Measurements from ENCODE around the gene ZNF543. TPM values are rescaled to one million over a fixed set of nuclear protein-coding genes. Genes with fewer than 3 reads are reported as not detected.

Gene ZNF543
- total and polyA plus RNA-seq, 3 donors from 2014 or later: 4.7 to 12.3 (median 11.3) TPM

DNA sequence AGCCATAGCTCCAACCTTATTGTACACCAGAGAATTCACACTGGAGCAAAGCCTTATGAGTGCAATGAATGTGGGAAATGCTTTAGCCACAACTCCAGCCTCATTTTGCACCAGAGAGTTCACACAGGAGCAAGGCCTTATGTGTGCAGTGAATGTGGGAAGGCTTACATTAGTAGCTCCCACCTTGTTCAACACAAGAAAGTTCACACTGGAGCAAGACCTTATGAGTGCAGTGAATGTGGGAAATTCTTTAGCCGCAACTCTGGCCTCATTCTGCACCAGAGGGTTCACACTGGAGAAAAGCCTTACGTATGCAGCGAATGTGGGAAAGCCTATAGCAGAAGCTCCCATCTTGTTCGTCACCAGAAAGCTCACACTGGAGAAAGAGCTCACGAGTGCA, 37.1 kb downstream of the ZNF543 start:
- no peaks in the 10 kb centered on the region for H3K9me3 ChIP-seq
- TF ChIP-seq, protein P1, sequence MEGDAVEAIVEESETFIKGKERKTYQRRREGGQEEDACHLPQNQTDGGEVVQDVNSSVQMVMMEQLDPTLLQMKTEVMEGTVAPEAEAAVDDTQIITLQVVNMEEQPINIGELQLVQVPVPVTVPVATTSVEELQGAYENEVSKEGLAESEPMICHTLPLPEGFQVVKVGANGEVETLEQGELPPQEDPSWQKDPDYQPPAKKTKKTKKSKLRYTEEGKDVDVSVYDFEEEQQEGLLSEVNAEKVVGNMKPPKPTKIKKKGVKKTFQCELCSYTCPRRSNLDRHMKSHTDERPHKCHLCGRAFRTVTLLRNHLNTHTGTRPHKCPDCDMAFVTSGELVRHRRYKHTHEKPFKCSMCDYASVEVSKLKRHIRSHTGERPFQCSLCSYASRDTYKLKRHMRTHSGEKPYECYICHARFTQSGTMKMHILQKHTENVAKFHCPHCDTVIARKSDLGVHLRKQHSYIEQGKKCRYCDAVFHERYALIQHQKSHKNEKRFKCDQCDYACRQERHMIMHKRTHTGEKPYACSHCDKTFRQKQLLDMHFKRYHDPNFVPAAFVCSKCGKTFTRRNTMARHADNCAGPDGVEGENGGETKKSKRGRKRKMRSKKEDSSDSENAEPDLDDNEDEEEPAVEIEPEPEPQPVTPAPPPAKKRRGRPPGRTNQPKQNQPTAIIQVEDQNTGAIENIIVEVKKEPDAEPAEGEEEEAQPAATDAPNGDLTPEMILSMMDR (IDR thresholded peaks at IDR 0.05): no peak
- TF ChIP-seq POLR2A (IDR thresholded peaks at IDR 0.05): no peak

GRCh38 chr19:57359300-57359699, 39.0 kb downstream of the ZNF543 start:
- no peak overlapping the region for H3K27ac ChIP-seq
- intact Hi-C loops (cut with DNase I; ENCODE audit: low total_unique reads): no loop called here
- TF ChIP-seq, protein P1 (IDR thresholded peaks at IDR 0.05): no peak
- no peak for TF ChIP-seq POLR2A (IDR thresholded peaks at IDR 0.05)
- no peaks in the 10 kb centered on the region for H3K36me3 ChIP-seq (ENCODE audit: low read depth, missing control alignments)
- no peaks in the 10 kb centered on the region for H3K9me3 ChIP-seq
- no peak overlapping the region for H3K4me3 ChIP-seq
- DNase-seq: no peak
- H3K4me1 ChIP-seq: peaks cover 10% of the 10 kb centered on the region
- H3K27me3 ChIP-seq: no peaks in the 10 kb centered on the region

More for the DNA sequence above, 37.1 kb downstream of the ZNF543 start:
- peaks cover 7% of the 10 kb centered on the region for H3K4me1 ChIP-seq
- no peak overlapping the region for H3K27ac ChIP-seq
- H3K36me3 ChIP-seq (ENCODE audit: low read depth, missing control alignments): no peaks in the 10 kb centered on the region
- 93% methylated on average over 5 of the region's 5 CpGs for whole genome bisulfite sequencing, 2 donors
- no peak overlapping the region for H3K4me3 ChIP-seq
- no peaks in the 10 kb centered on the region for H3K27me3 ChIP-seq
- intact Hi-C loops (cut with DNase I; ENCODE audit: low total_unique reads): no loop called here
- DNase-seq: no peak

GRCh38 chr19:57362419-57362818, 42.1 kb downstream of the ZNF543 start:
- intact Hi-C loops (cut with DNase I; ENCODE audit: low total_unique reads): no loop called here
- Histone ChIP-seq H3K4me1 (peaks cover 13% of the 10 kb centered on the region), H3K27me3 (no peaks in the 10 kb centered on the region), H3K4me3 (peak overlapping the region in 1 of 2 donors; percentile 98), H3K27ac (peak overlapping the region; percentile 73 to 96), H3K36me3 (ENCODE audit: low read depth, missing control alignments) (no peaks in the 10 kb centered on the region), H3K9me3 (no peaks in the 10 kb centered on the region)
- no peak for DNase-seq
- no peak for TF ChIP-seq POLR2A (IDR thresholded peaks at IDR 0.05)
- TF ChIP-seq, protein P1 (IDR thresholded peaks at IDR 0.05): no peak
- WGBS, 2 donors: 38 to 46% methylated on average over 2 of the region's 2 CpGs

GRCh38 chr19:57362997-57363687, 42.9 kb downstream of the ZNF543 start, which contains the start of the genes TRAPPC2B and ZNF547:
TSS of gene TRAPPC2B (plus strand) at chr19:57363551. CDS start at chr19:57364834, 1,283 bp downstream.
TSS of gene ZNF547 (plus strand) at chr19:57363551. CDS start at chr19:57368556, 5,005 bp downstream.
- TF ChIP-seq, protein P1 (IDR thresholded peaks at IDR 0.05): peak in 1 of 3 experiments; percentile 39
- TF ChIP-seq POLR2A (IDR thresholded peaks at IDR 0.05): no peak
- intact Hi-C loops (cut with DNase I; ENCODE audit: low total_unique reads): no loop called here
- peaks cover 13% of the 10 kb centered on the region for H3K4me1 ChIP-seq
- H3K36me3 ChIP-seq (ENCODE audit: low read depth, missing control alignments): no peaks in the 10 kb centered on the region
- H3K9me3 ChIP-seq: no peaks in the 10 kb centered on the region
- peak within 1 kb of the TSS; percentile 91 to 96 for H3K27ac ChIP-seq
- peak within 1 kb of the TSS; percentile 74 to 98 for H3K4me3 ChIP-seq
- no peaks in the 10 kb centered on the region for H3K27me3 ChIP-seq
- DNase-seq: peak; percentile 100
- 1 to 2% methylated on average over 22 to 46 of the region's 47 CpGs for WGBS, 2 donors
